H9 (cell line): ENCODE measurements around the gene RPS15A. TPM values are rescaled to one million over a fixed set of nuclear protein-coding genes. Genes with fewer than 3 reads are reported as not detected.
A peak's percentile ranks its signal among the peaks of the same experiment; 100 is the strongest.
"Not testable (repeated sequence)": the region's sequence is repeated elsewhere in the genome, so short reads cannot be mapped to it uniquely, and the experiment has no call there.

ENCODE experiments used
- DNase-seq: peaks from one replicate; pipeline ENCODE4 v3.0.0-alpha.2; 2017
- H2AFZ ChIP-seq: one replicate; pipeline ENCODE4 v1.6.1; 2013; ENCODE audit warnings: mild to moderate bottlenecking, low read length, control low read depth, moderate library complexity
- H2AK5ac ChIP-seq: 2 replicates; pipeline ENCODE4 v1.6.1; 2013; ENCODE audit warnings: low read length, control low read depth, mixed read lengths; ENCODE audit not compliant: insufficient read length
- H2BK120ac ChIP-seq: one replicate; pipeline ENCODE4 v1.6.1; 2013; ENCODE audit warnings: low read depth, mild to moderate bottlenecking, low read length, control low read depth, inconsistent platforms; ENCODE audit not compliant: poor library complexity, severe bottlenecking
- H2BK12ac ChIP-seq: 2 replicates; pipeline ENCODE4 v1.6.1; 2013; ENCODE audit warnings: low read length, control low read depth, mixed read lengths, low read depth; ENCODE audit not compliant: insufficient read length
- H2BK15ac ChIP-seq: 2 replicates; pipeline ENCODE4 v1.6.1; 2013; ENCODE audit warnings: low read depth, low read length, control low read depth
- H2BK20ac ChIP-seq: one replicate; pipeline ENCODE4 v1.6.1; 2013; ENCODE audit warnings: low read depth, mild to moderate bottlenecking, low read length, control low read depth, inconsistent platforms; ENCODE audit not compliant: poor library complexity, severe bottlenecking
- H2BK5ac ChIP-seq: 2 replicates; pipeline ENCODE4 v1.6.1; 2013; ENCODE audit warnings: low read length, control low read depth, mixed read lengths; ENCODE audit not compliant: insufficient read length
- H3K14ac ChIP-seq: 2 replicates; pipeline ENCODE4 v1.6.1; 2013; ENCODE audit warnings: low read length, control low read depth; ENCODE audit not compliant: insufficient read depth
- H3K18ac ChIP-seq: 2 replicates; pipeline ENCODE4 v1.6.1; 2013; ENCODE audit warnings: low read depth, mild to moderate bottlenecking, mixed read lengths, low read length, control low read depth; ENCODE audit not compliant: insufficient read length
- H3K23ac ChIP-seq: 2 replicates; pipeline ENCODE4 v1.6.1; 2013; ENCODE audit warnings: low read length, control low read depth, mixed read lengths, low read depth; ENCODE audit not compliant: insufficient read length
- H3K23me2 ChIP-seq: 2 replicates; pipeline ENCODE4 v1.6.1; 2013; ENCODE audit warnings: low read depth, mild to moderate bottlenecking, mixed read lengths, low read length, control low read depth; ENCODE audit not compliant: insufficient read length, poor library complexity, severe bottlenecking
- H3K27ac ChIP-seq: 2 replicates; pipeline ENCODE4 v1.5.1; 2013; ENCODE audit warnings: low read length, control low read depth, mixed read lengths, low read depth; ENCODE audit not compliant: insufficient read length
- H3K27me3 ChIP-seq: 2 replicates; pipeline ENCODE4 v1.6.1; 2013; ENCODE audit warnings: low read length, control low read depth, inconsistent platforms; ENCODE audit not compliant: insufficient read depth
- H3K4ac ChIP-seq: 2 replicates; pipeline ENCODE4 v1.6.1; 2013; ENCODE audit warnings: low read depth, mild to moderate bottlenecking, control low read depth, inconsistent platforms, low read length, moderate library complexity
- H3K4me1 ChIP-seq: 2 replicates; pipeline ENCODE4 v1.6.1; 2013; ENCODE audit warnings: low read length, control low read depth, inconsistent platforms; ENCODE audit not compliant: insufficient read depth
- H3K4me2 ChIP-seq: 2 replicates; pipeline ENCODE4 v1.6.1; 2013; ENCODE audit warnings: low read length, control low read depth, mixed read lengths; ENCODE audit not compliant: insufficient read length, insufficient read depth
- H3K56ac ChIP-seq: 2 replicates; pipeline ENCODE4 v1.6.1; 2013; ENCODE audit warnings: low read depth, mild to moderate bottlenecking, mixed read lengths, low read length, control low read depth; ENCODE audit not compliant: insufficient read length
- H3K79me1 ChIP-seq: 2 replicates; pipeline ENCODE4 v1.6.1; 2013; ENCODE audit warnings: low read depth, mild to moderate bottlenecking, moderate library complexity, low read length, control low read depth, inconsistent platforms; ENCODE audit not compliant: insufficient read depth, poor library complexity, severe bottlenecking
- H3K79me2 ChIP-seq: 2 replicates; pipeline ENCODE4 v1.6.1; 2013; ENCODE audit warnings: low read length, control low read depth, inconsistent platforms; ENCODE audit not compliant: insufficient read depth
- H3K9ac ChIP-seq: 2 replicates; pipeline ENCODE4 v1.6.1; 2013; ENCODE audit warnings: low read length, control low read depth, mixed read lengths; ENCODE audit not compliant: insufficient read length; ENCODE audit errors: extremely low read depth
- H3K9me3 ChIP-seq: one replicate; pipeline ENCODE4 v1.6.1; 2013; ENCODE audit warnings: low read depth, low read length, inconsistent platforms; ENCODE audit not compliant: control insufficient read depth
- H3T11ph ChIP-seq: one replicate; pipeline ENCODE4 v1.6.1; 2013; ENCODE audit warnings: mild to moderate bottlenecking, low read length, control low read depth, inconsistent platforms
- H4K20me1 ChIP-seq: one replicate; pipeline ENCODE4 v1.6.1; 2013; ENCODE audit not compliant: control insufficient read depth, insufficient read length, insufficient read depth
- H4K5ac ChIP-seq: 2 replicates; pipeline ENCODE4 v1.6.1; 2013; ENCODE audit warnings: low read depth, mild to moderate bottlenecking, mixed read lengths, low read length, control low read depth; ENCODE audit not compliant: insufficient read length
- H4K8ac ChIP-seq: replicated peaks from 2 replicates; pipeline ENCODE4 v1.6.1; 2013; ENCODE audit warnings: low read length, control low read depth, mixed read lengths, low read depth; ENCODE audit not compliant: insufficient read length
- H4K91ac ChIP-seq: 2 replicates; pipeline ENCODE4 v1.6.1; 2013; ENCODE audit warnings: low read depth, mild to moderate bottlenecking, moderate library complexity, mixed read lengths, low read length, control low read depth; ENCODE audit not compliant: insufficient read length
- H3K27ac Mint-ChIP-seq, 3 experiments: 2 replicates in 2 of 3; 3 replicates in 1 of 3; pipeline ENCODE4 v1.8.0; 2020 to 2021; ENCODE audit warnings: mixed read lengths in 3 of 3, mild to moderate bottlenecking in 1 of 3, moderate library complexity in 1 of 3
- H3K27me3 Mint-ChIP-seq: 2 replicates; pipeline ENCODE4 v1.8.0; 2021; ENCODE audit warnings: low read depth, mild to moderate bottlenecking, moderate library complexity, mixed read lengths
- H3K36me3 Mint-ChIP-seq, 3 experiments: 2 replicates in 2 of 3; 3 replicates in 1 of 3; pipeline ENCODE4 v1.8.0; 2020 to 2021; ENCODE audit warnings: low read depth in 3 of 3, mixed read lengths in 3 of 3; ENCODE audit not compliant: insufficient read depth in 1 of 3
- H3K4me1 Mint-ChIP-seq, 2 experiments: 2 replicates each; pipeline ENCODE4 v1.8.0; 2020; ENCODE audit warnings: mixed read lengths in 2 of 2
- H3K4me3 Mint-ChIP-seq, 2 experiments: 2 replicates in 1 of 2; 3 replicates in 1 of 2; pipeline ENCODE4 v1.8.0; 2020 to 2021; ENCODE audit warnings: mild to moderate bottlenecking in 2 of 2, mixed read lengths in 2 of 2, moderate library complexity in 1 of 2
- H3K9me3 Mint-ChIP-seq, 2 experiments: 2 replicates in 1 of 2; 3 replicates in 1 of 2; pipeline ENCODE4 v1.8.0; 2020; ENCODE audit warnings: mild to moderate bottlenecking in 2 of 2, mixed read lengths in 2 of 2, moderate library complexity in 1 of 2
- WGBS: extraction: QIAGEN DNeasy Blood & Tissue Kit; methylation state at CpG from one replicate; pipeline ENCODE4 v1.1.7; 2013; ENCODE audit warnings: missing lambda C conversion rate, low lambda C conversion rate, mixed read lengths; ENCODE audit not compliant: insufficient read length; ENCODE audit errors: extremely low coverage; 5-methylcytosine and 5-hydroxymethylcytosine counted together
- total RNA-seq: library from RNA; stranded (reverse); gene quantifications from 2 replicates; pipeline ENCODE4 v1.2.1, GENCODE V29; 2021
- TF ChIP-seq, protein P1 (sequence below): fragments of 200-600 bp; sonication (generic); conservative IDR thresholded peaks from 3 replicates; pipeline ENCODE4 v1.8.0; 2021; ENCODE audit warnings: antibody characterized with exemption, mild to moderate bottlenecking

The RPS15A gene
- total RNA-seq, 1 experiment from 2014 or later, result 1,990 TPM

DNA sequence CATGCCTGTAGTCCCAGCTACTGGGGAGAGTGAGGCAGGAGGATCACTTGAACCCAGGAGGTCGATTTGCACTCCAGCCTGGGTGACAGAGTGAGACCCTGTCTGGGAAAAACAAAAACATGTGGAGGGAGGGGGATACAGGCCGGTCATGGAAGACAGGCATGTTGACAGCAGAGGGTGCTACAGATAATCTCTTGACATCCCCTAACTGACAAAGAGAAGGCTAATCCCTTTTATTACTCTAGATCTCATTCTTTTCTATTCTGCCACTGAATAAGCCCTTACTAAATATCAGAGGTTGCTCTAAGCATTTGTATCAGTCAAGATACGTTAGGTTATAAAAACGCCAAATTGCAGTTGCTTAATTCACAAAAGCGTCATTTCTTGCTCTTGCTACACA lies 13.8 kb downstream of the RPS15A start:
- not testable (repeated sequence) for H4K20me1 ChIP-seq, H4K91ac ChIP-seq, H3K9me3 Mint-ChIP-seq, H3K79me2 ChIP-seq, H3K4me3 Mint-ChIP-seq, H3K4ac ChIP-seq, H2BK12ac ChIP-seq, H3T11ph ChIP-seq, H2BK5ac ChIP-seq, H3K4me1 ChIP-seq, H3K9me3 ChIP-seq, H3K4me1 Mint-ChIP-seq, H4K8ac ChIP-seq, H2BK120ac ChIP-seq, H3K27me3 Mint-ChIP-seq, H2BK15ac ChIP-seq, H3K27ac ChIP-seq, H3K4me2 ChIP-seq, H4K5ac ChIP-seq, H2AK5ac ChIP-seq, H3K79me1 ChIP-seq, H3K14ac ChIP-seq, H3K27ac Mint-ChIP-seq, H3K36me3 Mint-ChIP-seq, H3K56ac ChIP-seq, H3K27me3 ChIP-seq, H3K23me2 ChIP-seq, H2BK20ac ChIP-seq, H2AFZ ChIP-seq, H3K9ac ChIP-seq, DNase-seq, H3K18ac ChIP-seq, H3K23ac ChIP-seq
- TF ChIP-seq, protein P1, sequence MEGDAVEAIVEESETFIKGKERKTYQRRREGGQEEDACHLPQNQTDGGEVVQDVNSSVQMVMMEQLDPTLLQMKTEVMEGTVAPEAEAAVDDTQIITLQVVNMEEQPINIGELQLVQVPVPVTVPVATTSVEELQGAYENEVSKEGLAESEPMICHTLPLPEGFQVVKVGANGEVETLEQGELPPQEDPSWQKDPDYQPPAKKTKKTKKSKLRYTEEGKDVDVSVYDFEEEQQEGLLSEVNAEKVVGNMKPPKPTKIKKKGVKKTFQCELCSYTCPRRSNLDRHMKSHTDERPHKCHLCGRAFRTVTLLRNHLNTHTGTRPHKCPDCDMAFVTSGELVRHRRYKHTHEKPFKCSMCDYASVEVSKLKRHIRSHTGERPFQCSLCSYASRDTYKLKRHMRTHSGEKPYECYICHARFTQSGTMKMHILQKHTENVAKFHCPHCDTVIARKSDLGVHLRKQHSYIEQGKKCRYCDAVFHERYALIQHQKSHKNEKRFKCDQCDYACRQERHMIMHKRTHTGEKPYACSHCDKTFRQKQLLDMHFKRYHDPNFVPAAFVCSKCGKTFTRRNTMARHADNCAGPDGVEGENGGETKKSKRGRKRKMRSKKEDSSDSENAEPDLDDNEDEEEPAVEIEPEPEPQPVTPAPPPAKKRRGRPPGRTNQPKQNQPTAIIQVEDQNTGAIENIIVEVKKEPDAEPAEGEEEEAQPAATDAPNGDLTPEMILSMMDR, result peak; percentile 13; the same call in 1 of the 3 replicates
- no CpG with 5 or more reads among the region's 5 CpGs for WGBS

DNA sequence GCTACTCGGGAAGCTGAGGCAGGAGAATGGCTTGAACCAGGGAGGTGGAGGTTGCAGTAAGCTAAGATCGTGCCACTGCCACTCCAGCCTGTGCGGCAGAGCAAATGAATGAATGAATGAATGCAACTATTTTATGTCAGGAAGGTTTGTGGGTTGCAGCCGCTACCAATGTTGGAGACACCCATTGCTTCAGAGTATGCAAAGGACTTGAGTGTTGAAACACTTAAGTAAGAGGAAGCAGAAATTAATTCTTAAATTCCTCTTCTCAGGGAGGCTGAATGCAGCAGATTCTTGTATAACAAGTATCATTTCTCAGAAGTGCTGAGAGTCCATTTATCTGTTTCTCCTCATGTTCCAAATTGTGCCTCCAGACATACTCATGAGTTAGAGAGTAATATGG lies 15.5 kb downstream of the RPS15A start:
- H3K27me3 ChIP-seq, H3K23ac ChIP-seq, H3K4ac ChIP-seq, H3K4me3 Mint-ChIP-seq, H3K27me3 Mint-ChIP-seq, H2BK20ac ChIP-seq, H3K4me2 ChIP-seq, H2BK120ac ChIP-seq, H4K20me1 ChIP-seq, H3K4me1 ChIP-seq, H3K9me3 Mint-ChIP-seq, H3K18ac ChIP-seq, H2BK5ac ChIP-seq, H2BK15ac ChIP-seq, H3K79me2 ChIP-seq, H3K4me1 Mint-ChIP-seq, H3K36me3 Mint-ChIP-seq, H3K23me2 ChIP-seq, H4K8ac ChIP-seq, H2AFZ ChIP-seq, H3K79me1 ChIP-seq, H2AK5ac ChIP-seq, H3T11ph ChIP-seq, H2BK12ac ChIP-seq, H3K27ac Mint-ChIP-seq, DNase-seq, H3K9ac ChIP-seq, H3K14ac ChIP-seq, H3K56ac ChIP-seq, H3K27ac ChIP-seq, H4K5ac ChIP-seq, H4K91ac ChIP-seq, H3K9me3 ChIP-seq: not testable (repeated sequence)
- WGBS, result no CpG with 5 or more reads among the region's 4 CpGs
